ENCODE measurements around the gene RAPGEF6. TPM values are rescaled to one million over a fixed set of nuclear protein-coding genes. Genes with fewer than 3 reads are reported as not detected.
A peak's percentile ranks its signal among the peaks of the same experiment; 100 is the strongest.

The RAPGEF6 gene
- total and polyA plus RNA-seq, 4 donors, result 3.9 to 73.1 (median 10.8) TPM

DNA sequence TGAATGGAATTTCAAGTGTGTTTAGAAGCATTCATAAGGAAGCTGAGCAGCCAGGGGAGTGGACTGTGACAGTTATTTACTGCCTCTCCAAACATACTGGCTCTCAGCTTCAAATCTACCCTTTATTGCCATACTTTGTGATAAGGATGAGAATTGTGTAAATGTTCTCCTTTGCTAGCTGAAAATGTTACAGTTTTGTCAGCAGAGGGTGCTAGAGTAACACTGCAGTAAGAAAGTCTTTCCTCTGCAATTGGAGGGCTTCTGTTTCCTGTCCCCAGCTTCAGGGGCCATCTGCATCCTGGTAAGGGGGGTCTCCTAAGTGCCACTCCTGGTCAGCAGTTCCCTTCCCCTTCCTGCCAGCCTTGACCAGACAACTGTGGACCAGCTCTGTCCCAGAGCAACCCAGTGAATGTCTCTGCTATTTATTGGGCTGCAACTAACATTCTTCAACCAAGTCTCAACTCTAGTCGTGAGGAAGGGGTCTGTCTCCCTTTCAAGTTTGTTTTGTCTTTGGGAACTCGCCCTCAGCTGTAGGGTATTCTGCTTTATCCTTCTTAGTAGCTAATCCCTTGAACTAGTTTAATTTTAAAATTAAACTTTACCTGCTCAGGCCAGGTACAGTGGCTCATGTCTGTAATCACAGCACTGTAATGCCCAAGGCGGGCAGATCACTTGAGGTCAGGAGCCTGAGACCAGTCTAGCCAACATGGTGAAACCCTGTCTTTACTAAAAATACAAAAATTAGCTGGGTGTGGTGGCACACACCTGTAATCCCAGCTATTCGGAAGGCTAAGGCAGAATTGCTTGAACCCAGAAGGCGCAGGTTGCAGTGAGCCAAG, 45.3 kb downstream of the RAPGEF6 start:
- ATAC-seq (ENCODE audit: insufficient read depth, low FRiP score) (peak; percentile 58), DNase-seq (peak; percentile 55 to 87 (median 79))
- H3K9ac ChIP-seq (ENCODE audit: insufficient read depth in 1 of 2, low read length in 2 of 2), result no peak overlapping the region
- H3K36me3 ChIP-seq (ENCODE audit: control insufficient read depth in 4 of 4, insufficient read depth in 4 of 4, low read length in 4 of 4), result peaks cover 0 to 5% (median 2%) of the 10 kb centered on the region in 4 donors
- H3K9me3 ChIP-seq (ENCODE audit: control insufficient read depth in 4 of 4, insufficient read depth in 3 of 4, low read length in 3 of 4), result no peaks in the 10 kb centered on the region
- peak overlapping the region in 1 of 2 donors; percentile 17 for H3K27ac ChIP-seq (ENCODE audit: low read depth in 1 of 2, low read length in 1 of 2)
- no peaks in the 10 kb centered on the region for H3K27me3 ChIP-seq (ENCODE audit: control insufficient read depth in 3 of 3, insufficient read depth in 3 of 3, low read length in 2 of 3)
- WGBS, 2 donors, result 71 to 76% methylated on average over 5 of the region's 5 CpGs
- H3K4me3 ChIP-seq, result no peak overlapping the region
- H3K4me1 ChIP-seq (ENCODE audit: control insufficient read depth in 5 of 5, insufficient read depth in 5 of 5, low read length in 5 of 5), result peaks cover 0 to 17% (median 3%) of the 10 kb centered on the region in 5 donors
- peak; percentile 67 for TF ChIP-seq CTCF (IDR thresholded peaks at IDR 0.05; ENCODE audit: control extremely low read depth, extremely low read depth)

GRCh38 chr5:131587541-131587940, 47.5 kb downstream of the RAPGEF6 start:
- H3K9me3 ChIP-seq (ENCODE audit: control insufficient read depth in 4 of 4, insufficient read depth in 3 of 4, low read length in 3 of 4), result no peaks in the 10 kb centered on the region
- no peak overlapping the region for H3K9ac ChIP-seq (ENCODE audit: insufficient read depth in 1 of 2, low read length in 2 of 2)
- TF ChIP-seq CTCF (IDR thresholded peaks at IDR 0.05; ENCODE audit: control extremely low read depth, extremely low read depth), result no peak
- no peaks in the 10 kb centered on the region for H3K27me3 ChIP-seq (ENCODE audit: control insufficient read depth in 3 of 3, insufficient read depth in 3 of 3, low read length in 2 of 3)
- ATAC-seq (ENCODE audit: insufficient read depth, low FRiP score) (no peak), DNase-seq (no peak)
- WGBS, 2 donors, result 74 to 86% methylated on average over 2 of the region's 2 CpGs
- H3K4me1 ChIP-seq (ENCODE audit: control insufficient read depth in 5 of 5, insufficient read depth in 5 of 5, low read length in 5 of 5), result peaks cover 0 to 8% (median 3%) of the 10 kb centered on the region in 5 donors
- H3K36me3 ChIP-seq (ENCODE audit: control insufficient read depth in 4 of 4, insufficient read depth in 4 of 4, low read length in 4 of 4), result peaks cover 0 to 1% (median 0%) of the 10 kb centered on the region in 4 donors
- no peak overlapping the region for H3K4me3 ChIP-seq
- H3K27ac ChIP-seq (ENCODE audit: low read depth in 1 of 2, low read length in 1 of 2), result no peak overlapping the region

- H3K9ac ChIP-seq (ENCODE audit: insufficient read depth in 1 of 2, low read length in 2 of 2), result no peak overlapping the region
- no peak for DNase-seq
- no peak overlapping the region for H3K4me3 ChIP-seq
- no peak for ATAC-seq (ENCODE audit: insufficient read depth, low FRiP score)
- H3K27ac ChIP-seq (ENCODE audit: low read depth in 1 of 2, low read length in 1 of 2), result no peak overlapping the region
- no peaks in the 10 kb centered on the region for H3K27me3 ChIP-seq (ENCODE audit: control insufficient read depth in 3 of 3, insufficient read depth in 3 of 3, low read length in 2 of 3)
- peaks cover 0 to 4% (median 0%) of the 10 kb centered on the region in 4 donors for H3K9me3 ChIP-seq (ENCODE audit: control insufficient read depth in 4 of 4, insufficient read depth in 3 of 4, low read length in 3 of 4)
- no peaks in the 10 kb centered on the region for H3K4me1 ChIP-seq (ENCODE audit: control insufficient read depth in 5 of 5, insufficient read depth in 5 of 5, low read length in 5 of 5)
- no peak for TF ChIP-seq CTCF (IDR thresholded peaks at IDR 0.05; ENCODE audit: control extremely low read depth, extremely low read depth)
- H3K36me3 ChIP-seq (ENCODE audit: control insufficient read depth in 4 of 4, insufficient read depth in 4 of 4, low read length in 4 of 4), result peaks cover 0 to 15% (median 7%) of the 10 kb centered on the region in 4 donors
- WGBS, 2 donors, result 50 to 81% methylated on average over 1 of the region's 1 CpG
These were observed 53.3 kb downstream of the RAPGEF6 start for GRCh38 chr5:131581702-131582101.
